SIG-M5 treated with dmso at 0.1 percent for 504 hours (cell line): ENCODE data around the gene PNMA8B.
"Not testable (repeated sequence)": the region's sequence is repeated elsewhere in the genome, so short reads cannot be mapped to it uniquely, and the experiment has no call there.

ENCODE experiments used
- DNase-seq: peaks from one replicate; lab custom pipeline; 2025; ENCODE audit not compliant: unreplicated experiment; lab: John Stamatoyannopoulos, UW

PNMA8B gene

GRCh38 chr19:46514589-46515289 is 19.1 kb upstream of the PNMA8B start:
- DNase-seq, result no peak

DNA sequence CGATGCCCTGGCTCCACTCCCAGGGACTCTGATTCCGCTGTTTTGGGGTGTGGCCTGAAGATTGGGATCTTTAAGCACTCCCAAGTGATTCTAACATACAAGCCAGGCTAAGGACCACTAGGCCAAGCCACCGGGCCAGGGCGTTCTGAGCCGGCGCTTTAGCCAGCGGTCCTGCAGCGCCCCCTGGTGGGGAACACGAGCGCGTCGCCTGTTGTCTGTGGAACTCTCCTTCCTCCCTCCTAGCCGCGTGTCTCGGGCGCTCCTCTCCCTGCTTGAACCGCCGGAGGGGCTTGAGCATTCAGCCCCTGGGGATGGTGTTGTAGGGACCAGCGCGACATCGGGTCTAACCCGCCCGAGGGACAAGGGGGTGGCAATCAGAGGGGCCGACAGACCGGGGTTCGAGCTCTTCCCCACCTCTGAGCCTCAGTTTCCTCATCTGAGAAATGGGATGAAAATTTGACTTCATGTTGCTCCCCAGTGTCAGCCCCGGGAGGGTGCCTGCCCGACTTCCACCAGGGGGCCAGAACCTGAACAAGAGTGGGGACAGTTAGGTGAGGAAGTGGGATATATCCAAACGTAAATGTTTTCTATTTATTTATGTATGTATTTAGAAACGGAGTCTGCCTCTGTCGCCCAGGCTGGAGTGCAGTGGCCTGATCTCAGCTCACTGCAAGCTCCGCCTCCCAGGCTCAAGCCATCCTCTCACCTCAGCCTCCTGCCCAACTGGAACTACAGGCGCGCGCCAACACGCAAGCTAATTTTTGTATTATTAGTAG is 18.0 kb upstream of the PNMA8B start:
- peak; percentile 64 for DNase-seq

- no peak for DNase-seq
Observed at GRCh38 chr19:46511237-46511636, 15.6 kb upstream of the PNMA8B start.

DNA sequence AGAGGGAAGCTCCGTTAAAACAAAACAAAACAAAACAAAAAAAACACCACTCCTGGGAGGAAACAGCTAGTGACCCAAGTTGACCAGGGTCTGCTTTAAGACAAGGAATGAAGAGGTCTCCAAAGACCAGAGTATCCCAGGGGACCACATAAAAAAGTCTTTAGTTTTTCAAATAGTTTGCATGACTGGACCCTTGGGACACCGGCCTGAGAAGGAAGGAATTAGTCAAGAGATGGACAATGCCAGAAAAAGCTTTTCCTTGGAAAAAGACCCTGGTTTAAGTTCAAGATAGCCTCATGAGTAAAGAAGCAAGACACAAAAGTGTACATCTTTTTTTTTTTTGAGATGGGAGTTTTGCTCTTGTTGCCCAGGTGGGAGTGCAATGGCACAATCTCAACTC is 12.5 kb upstream of the PNMA8B start:
- no peak for DNase-seq

DNA sequence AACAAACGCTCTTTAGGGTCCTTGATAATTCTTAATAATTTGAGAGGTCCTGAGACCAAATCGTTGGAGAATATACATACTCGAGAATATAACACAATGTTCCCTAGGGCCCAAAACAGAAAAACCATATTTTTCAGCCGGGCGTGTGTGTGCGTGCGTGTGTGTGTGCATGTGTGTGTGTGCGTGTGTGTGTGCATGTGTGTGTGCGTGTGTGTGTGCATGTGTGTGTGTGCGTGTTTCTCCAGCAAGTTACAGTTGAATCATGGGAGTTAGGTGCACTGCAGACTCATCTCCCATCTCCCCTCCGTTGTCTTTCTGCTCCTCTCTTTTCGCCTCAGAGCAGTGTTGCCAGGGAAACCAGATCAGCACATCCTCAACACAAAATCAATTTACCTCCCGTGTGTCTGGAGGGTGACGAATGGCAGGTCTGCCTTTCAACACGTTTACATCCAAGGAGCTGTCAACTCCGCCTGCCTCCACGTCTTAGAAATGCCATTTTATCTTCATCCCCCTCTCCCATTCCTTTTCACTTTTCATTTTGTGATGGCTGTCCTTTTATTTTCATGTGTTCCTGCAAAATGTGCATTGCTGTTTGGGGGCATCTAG is 8.3 kb upstream of the PNMA8B start:
- no peak for DNase-seq

DNA sequence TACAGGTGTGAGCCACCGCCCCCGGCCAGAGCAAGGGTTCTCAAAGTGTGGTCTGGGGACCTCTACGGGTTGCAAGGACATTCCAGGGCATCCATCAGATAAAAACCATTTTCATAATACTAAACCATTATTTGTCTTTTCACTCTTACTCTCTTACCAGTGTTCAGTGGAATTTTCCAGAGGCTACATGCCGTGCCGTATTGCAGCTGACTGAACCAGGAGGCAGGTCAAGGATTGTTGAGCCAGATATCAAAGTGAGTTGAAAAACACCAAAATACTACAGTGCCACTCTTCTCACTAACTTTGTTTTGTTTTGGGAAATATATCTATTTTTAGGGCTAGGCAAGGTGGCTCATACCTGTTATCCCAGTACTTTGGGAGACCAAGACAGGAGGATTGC is 7.2 kb upstream of the PNMA8B start:
- no peak for DNase-seq

GRCh38 chr19:46499692-46500091 is 4.0 kb upstream of the PNMA8B start:
- no peak for DNase-seq

DNA sequence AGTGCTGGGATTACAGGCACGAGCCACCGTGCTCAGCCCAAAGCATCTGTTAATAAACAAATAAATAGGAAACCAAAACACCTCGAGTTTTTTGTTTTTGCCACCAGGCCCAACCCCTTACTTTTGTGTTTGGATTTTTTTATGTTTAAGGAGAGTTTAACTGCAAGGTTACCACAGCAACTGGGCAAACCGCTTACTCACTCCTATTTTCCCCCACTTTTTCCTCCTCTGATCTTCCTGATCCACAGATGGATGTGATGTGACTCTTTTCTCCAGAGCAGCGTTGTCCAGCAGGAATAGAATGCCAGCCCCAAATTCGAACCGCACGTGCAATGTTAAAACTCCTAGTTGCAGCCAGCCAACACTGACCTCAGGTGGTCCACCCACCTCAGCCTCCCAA is 2.1 kb upstream of the PNMA8B start:
- DNase-seq, result no peak

- DNase-seq, result not testable (repeated sequence)
Observed at GRCh38 chr19:46496886-46497285, 1.2 kb upstream of the PNMA8B start.

DNA sequence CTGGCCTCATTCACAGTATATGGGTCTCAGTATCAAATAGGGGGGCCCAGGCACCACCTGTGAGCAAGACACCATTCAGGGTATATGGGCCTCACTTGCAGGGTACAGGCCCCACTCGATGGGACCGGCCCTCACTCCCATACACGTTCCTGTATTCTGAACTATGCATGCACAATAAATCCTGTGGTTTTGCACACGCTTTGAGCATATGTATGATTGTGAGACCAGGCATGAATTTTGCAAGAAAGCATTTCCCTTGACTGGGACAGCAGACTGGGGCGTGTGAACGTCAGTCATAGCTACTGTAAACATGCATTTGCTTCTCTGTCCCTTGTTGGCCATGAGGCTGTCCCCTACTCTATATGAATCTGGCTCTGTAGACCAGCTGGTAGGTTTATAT is 637 bp upstream of the PNMA8B start:
- DNase-seq, result no peak

DNA sequence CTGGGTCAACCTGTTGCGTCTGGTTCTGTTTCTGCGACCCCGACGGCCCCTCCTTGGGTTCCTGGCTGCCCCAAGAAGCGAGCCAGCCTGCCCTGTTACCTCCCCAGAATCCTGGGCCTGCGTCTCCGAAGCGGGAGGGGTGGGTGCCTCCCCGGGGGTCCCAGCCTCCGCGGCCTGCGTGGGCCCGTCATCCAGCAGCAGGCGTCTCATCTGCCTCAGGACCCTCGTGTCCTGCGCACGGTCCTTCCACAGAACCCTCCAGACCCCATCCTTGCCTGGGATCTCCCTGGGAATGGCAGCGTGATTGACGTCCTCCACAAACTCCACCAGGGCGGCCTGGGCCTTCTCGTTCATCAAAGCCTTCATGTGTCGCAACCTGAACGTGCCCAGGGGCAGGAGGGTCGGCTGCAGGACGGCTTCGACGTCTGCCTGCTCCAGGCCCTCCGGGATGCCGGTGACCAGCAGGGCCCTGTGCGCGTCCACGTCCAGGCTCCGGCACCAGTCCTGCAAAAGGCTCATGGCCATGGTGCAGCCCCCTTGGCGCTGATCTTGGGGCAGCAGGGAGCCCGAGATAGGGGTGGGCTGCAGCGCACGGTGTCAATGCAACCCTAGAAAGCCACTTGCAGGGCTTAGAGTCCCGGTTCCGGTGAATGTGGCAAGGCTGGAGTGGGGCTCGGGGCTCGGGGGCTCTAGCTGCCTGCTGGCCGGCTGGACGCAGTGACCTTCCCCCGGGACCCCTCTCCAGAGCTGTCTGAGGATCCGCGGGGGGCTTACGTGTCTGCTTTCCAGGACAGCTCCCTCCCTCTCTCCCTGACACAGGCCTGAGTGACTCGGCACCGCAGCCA is 504 bp downstream of the PNMA8B start:
- no peak for DNase-seq

- DNase-seq, result no peak
Observed at GRCh38 chr19:46494146-46494940, 1.3 kb downstream of the PNMA8B start.

DNA sequence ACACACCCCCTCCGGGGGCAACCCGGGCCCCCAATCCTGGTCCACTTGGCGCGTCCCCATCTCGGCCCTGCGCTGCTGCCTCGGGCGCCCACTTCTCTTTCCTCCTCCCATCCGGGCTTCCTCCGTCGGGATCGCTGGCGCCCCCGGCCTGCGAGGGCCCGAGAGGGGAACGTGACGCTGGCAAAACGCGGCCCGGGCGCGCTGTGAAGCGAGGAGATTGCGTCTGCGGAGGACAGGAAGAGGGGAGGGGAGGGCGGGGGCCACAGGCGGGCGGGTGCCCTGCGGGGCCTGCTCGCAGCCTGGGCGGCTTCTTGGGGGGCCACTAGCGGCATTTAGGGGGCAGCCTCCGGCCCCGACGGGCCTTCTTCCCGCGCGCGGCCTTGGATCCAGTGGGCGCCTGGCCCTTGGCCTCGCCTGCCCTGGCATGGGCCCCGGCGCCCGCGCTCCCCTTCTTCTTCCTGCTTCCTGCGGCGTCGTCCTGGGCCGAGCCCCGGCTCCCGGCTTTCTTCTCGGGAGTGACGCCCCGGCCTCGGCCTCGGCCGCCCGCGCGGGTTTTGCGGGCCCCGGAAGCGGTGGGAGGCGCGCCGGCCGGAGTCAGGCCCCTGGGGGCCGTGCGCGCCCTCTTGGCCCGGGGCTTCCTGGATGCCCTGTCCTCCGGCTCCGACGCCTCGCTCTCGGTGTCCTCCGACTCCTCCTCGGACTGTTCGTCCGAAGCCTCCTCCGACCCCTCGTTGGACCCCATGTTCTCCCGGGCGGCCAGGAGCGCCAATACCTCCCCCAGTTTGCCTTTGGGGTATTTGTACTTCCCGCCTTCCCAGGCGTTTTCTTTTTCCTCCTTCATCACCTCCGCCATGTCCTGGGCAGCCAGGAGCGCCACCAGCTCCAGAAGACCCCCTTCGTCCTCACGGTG is 2.2 kb downstream of the PNMA8B start:
- DNase-seq, result peak; percentile 18

- DNase-seq, result no peak
Observed at GRCh38 chr19:46492841-46493235, 2.8 kb downstream of the PNMA8B start.

GRCh38 chr19:46491975-46492682 is 3.5 kb downstream of the PNMA8B start:
- DNase-seq, result no peak

GRCh38 chr19:46490774-46491173 is 4.9 kb downstream of the PNMA8B start:
- DNase-seq, result no peak

GRCh38 chr19:46489445-46490272 is 6.0 kb downstream of the PNMA8B start:
- DNase-seq, result no peak

GRCh38 chr19:46488551-46488950 is 7.1 kb downstream of the PNMA8B start:
- DNase-seq, result no peak
